Occipital lobe (tissue), 2 donors: ENCODE data around the gene RIBC2. TPM values are rescaled to one million over a fixed set of nuclear protein-coding genes. Genes with fewer than 3 reads are reported as not detected.
"Not testable (repeated sequence)": the region's sequence is repeated elsewhere in the genome, so short reads cannot be mapped to it uniquely, and the experiment has no call there.

Source experiments
- DNase-seq: peaks from one replicate; lab custom pipeline; 2025; lab: John Stamatoyannopoulos, UW
- total RNA-seq: library from RNA; depleted of rRNA; stranded (reverse); fragments of >200 nt; gene quantifications from one replicate; pipeline ENCODE4 v1.2.3, GENCODE V29; 2014

The RIBC2 gene
- not detected for total RNA-seq

DNA sequence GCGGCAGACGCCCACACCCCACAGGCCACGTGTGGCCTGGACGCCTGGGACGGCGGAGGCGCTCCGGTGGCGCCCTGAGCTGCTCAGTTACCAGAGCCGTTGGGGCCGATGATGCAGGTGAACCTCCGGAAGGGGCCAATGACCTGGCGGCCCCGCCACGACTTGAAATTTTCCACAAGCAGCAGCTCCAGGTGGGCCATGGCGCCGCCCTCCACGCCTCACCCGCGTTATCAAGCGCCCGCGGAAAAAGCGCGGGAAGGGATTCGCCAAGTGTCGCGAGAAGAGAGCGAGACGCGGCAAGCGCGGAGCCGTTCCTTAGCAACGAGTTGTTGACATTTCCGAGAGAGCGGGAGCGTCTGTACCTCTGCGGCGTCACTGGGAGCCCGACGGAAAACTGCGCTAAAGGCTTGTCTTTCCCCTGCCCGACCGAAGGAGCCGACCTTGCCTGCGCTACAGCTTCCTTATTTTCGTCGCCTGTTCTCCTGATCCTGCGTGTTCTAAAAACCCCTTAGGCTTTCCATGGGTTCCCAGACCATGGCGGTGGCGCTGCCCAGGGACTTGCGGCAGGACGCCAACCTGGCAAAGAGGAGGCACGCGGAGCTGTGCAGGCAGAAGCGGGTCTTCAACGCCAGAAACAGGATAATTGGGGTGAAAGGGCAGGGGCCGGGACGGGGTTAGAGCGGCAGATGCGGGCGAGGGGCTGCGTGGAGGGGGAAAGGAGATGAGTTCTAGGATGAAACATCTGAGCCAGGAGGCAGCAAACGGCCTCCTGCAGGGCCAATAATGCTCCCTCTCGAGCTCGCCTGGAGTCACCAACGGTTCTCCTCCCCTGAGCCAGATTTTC lies at the start of gene RIBC2, which contains the start of gene SMC1B:
TSS of gene RIBC2 (plus strand) at position 326 of the 844 bp plus-strand sequence. CDS start at position 520, 194 bp downstream.
TSS of gene SMC1B (minus strand) at position 232 of the 844 bp plus-strand sequence. CDS start at position 200, 32 bp downstream.
- peak; percentile 46 for DNase-seq

GRCh38 chr22:45366713-45367112 lies 46.8 kb upstream of the RIBC2 start:
- DNase-seq = no peak

DNA sequence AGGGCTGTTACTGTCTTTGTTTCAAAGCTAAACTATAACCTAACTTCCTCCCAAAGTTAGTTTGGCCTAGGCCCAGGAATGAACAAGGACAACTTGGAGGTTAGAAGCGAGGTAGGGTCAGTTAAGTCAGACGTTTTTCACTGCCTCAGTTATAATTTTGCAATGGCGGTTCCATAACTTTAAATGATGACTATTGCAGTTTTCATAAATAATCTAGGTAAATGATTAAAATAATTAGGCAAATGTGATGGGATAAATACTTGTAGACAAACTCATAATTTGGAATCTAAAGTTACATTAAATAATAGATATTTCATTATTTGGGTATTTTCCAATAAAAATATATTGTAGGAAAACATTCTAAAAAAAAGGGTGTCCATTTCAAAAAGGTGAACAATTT lies 39.9 kb upstream of the RIBC2 start:
- not testable (repeated sequence) for DNase-seq

GRCh38 chr22:45376009-45376408 lies 37.5 kb upstream of the RIBC2 start:
- no peak for DNase-seq

- DNase-seq = no peak
Measured at GRCh38 chr22:45376703-45377102, 36.8 kb upstream of the RIBC2 start.

GRCh38 chr22:45381348-45381747 lies 32.1 kb upstream of the RIBC2 start:
- DNase-seq = no peak

- DNase-seq = no peak
Measured at GRCh38 chr22:45389546-45389945, 23.9 kb upstream of the RIBC2 start.

DNA sequence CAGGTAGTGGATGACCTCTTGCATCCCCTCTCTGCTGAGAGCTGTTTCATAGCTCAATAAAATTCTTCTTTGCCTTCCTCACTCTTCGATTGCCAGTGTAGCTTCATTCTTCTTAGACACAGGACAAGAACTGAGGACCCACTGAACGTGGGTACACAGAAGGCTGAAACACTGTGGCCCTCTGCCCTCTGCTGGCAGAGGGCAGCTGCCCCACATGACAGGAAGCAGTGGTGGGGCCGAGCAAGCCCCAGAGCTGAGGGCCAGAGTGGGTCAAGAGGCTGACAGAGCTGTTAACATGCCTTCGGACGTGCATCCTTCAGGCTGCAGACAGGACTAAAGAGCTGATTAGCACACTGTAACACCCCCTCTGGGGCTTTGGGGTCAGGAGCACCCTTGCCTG lies 15.7 kb upstream of the RIBC2 start:
- DNase-seq = no peak

GRCh38 chr22:45398214-45398613 lies 15.3 kb upstream of the RIBC2 start:
- DNase-seq = no peak

DNA sequence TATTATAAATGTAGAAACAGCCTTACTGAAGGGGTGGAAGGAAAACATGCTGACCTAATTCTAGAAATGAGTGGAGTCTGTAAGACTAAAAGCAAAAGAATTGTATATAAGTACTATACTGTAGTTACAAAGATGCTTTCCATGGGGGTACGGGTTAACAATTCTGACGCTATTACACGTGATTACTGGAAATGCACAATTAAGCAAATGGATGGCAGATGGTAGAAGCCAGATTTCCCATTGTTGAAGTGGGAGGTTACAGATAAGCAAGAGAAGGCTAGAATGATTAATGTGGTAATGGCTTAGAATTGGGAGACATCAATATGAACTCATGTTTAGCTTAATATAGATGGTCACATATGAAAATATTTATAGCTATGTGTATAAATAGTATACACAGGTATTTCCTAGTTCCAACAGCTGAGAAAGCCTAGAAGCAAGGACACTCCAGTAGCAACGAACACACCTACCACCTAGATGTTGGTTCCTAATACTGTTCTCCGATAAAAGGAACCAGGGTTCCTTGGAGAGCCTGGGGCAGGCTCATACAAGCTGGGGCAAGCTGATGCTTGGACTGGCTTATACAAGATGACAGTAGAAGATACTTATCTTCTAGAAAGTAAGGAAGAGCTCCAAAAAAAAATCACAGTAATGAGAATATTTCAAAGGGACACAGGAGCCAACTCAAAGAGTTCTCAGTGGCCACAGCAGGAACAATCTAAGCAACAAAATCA lies 13.6 kb upstream of the RIBC2 start:
- DNase-seq = no peak

GRCh38 chr22:45402466-45402985 lies 11.0 kb upstream of the RIBC2 start:
- no peak for DNase-seq

DNA sequence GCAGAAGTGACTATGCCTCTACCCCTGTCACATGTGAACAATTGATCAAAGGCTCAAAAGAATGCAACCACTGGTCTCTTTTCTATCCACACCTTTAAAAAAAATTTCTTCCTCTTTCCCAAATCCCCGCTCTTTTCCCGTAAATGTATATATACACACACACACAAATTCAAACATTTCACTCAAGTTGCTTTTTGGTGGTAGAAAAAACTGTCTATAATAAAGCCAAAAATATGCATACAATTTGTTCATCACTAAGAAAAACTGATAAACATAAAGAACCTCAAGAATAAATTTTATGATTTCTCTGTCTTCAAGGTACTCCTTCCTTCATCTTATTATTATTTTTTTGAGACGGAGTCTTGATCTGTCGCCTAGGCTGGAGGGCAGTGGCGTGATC lies 5.7 kb upstream of the RIBC2 start:
- DNase-seq = no peak

DNA sequence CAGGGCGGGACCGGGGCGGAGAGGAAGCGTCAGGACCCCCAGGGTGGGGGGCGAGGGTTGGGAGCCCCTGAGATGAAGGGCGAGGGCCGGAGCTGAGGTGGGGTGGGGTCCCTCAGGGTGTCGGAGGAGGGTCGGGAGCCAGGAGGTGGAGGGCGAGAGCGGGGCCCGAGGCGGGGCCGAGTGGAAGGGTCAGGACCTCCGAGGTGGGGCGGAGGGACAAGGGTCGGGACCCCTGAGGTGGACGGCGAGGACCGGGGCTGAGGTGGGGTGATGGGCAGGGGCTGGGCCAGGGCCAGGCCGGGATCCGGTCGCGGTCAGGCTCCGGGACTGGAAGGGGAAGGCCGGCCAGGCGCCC lies 503 bp upstream of the RIBC2 start:
- no peak for DNase-seq

GRCh38 chr22:45418056-45418769 lies 4.7 kb downstream of the RIBC2 start:
- DNase-seq = no peak

DNA sequence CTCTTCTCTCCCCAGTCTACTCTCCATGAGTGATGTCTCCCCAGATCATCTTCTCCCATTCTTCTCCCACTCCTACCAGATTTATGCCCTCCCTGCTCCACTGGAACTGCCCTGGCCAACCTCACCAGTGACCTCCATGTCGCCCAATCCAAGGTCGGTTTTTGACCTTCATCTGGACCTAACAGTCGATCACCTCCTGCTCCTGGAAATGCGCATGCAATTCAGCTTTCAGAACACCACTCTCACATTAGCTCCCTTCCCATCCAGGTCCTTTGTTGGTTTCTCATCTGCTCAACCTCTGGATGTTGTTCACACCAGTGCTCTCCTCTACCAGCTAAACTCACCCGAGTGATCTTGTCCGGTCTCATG lies 5.3 kb downstream of the RIBC2 start:
- DNase-seq = no peak

- DNase-seq = no peak
Measured at GRCh38 chr22:45420011-45420410, 6.5 kb downstream of the RIBC2 start.

DNA sequence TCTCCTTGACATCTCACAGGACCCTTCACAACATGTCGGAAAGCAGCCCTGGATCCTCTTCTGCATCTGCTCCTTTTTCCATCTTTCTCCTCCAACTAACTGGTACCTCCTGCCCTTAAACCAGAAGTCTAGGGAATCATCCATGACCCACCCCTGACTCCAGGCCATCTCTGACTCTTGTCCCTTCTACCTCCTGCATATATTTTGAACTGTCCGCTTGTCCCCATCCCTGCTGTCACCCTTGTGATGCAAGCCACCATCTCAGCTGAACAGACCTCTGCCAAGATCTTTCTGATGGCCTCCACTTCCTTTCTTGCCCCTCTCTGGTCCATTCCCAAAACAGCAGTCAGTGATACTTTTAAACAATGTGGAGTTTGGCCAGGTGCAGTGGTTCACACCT lies 7.0 kb downstream of the RIBC2 start:
- no peak for DNase-seq

GRCh38 chr22:45421349-45422055 lies 8.0 kb downstream of the RIBC2 start:
- no peak for DNase-seq

DNA sequence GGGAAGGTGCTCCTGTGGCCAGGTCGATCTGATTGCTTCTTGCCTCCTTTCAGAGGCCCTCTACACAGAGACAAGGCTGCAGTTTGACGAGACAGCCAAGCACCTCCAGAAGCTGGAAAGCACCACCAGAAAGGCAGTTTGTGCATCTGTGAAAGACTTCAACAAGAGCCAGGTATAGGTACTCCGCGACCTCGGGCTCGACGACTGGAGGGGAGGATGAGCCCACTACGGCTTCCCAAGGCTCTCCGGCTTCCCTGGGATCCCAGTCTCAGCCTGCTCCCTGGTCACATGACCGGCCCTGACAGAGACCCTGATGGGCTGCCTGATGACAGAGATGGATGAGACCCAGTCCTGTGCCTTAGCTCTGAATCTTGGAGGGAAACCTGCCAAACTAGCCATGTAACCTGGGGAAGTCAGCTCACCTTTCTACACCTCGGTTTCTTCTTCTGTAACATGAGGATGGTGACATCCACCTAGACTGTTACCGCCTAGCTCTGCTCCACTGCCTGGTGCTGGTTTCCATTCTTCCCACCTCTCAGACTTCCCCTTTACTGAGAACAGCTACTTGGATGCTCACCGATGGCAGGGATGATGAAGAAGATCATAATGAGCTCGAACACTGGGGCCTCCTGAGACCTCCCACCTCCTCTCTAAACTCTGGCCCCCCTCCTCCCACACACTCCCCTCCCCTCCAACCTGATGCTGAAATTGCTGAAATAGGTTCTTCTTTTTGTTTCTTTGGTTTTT lies 8.9 kb downstream of the RIBC2 start:
- DNase-seq = no peak

GRCh38 chr22:45423524-45423923 lies 10.0 kb downstream of the RIBC2 start:
- no peak for DNase-seq
